Left cardiac atrium (tissue), 4 donors: Measurements from ENCODE around the gene TEPSIN. TPM values are rescaled to one million over a fixed set of nuclear protein-coding genes. Genes with fewer than 3 reads are reported as not detected.
A peak's percentile ranks its signal among the peaks of the same experiment; 100 is the strongest.

Experiments used
- ATAC-seq, 2 donors: fragments of 200-7000 bp; cut with Tn5 transposase; one replicate each; pipeline ENCODE4 v1.9.1; 2020; ENCODE audit warnings: mild to moderate bottlenecking in 2 of 2, moderate library complexity in 2 of 2
- DNase-seq: peaks from one replicate; pipeline ENCODE4 v3.0.0-alpha.2; 2020
- intact Hi-C, 2 donors: fragments of 100-400 bp; cut with DNase I; formaldehyde crosslinking; loops; one replicate each; pipeline versions ENCODE4 v1.14.1 to v1.15.1; 2022 to 2023
- total RNA-seq, 2 donors: library from RNA; stranded (reverse); fragmentation: NEBNext Ultra II Directional; extraction: Animal tissue kit (Norgen Biotek cat#: 25700); gene quantifications; one replicate each; pipeline ENCODE4 v1.2.1, GENCODE V29; 2021
- donor health status: DM: no; HTN: yes; CAD: no.
- donor health status: DM: no; HTN: yes; CAD: no; lungs with severe emphysema.
- donor health status: DM: yes; HTN: yes; CAD: no.
- donor health status: Dilated cardiomyopathy.

Gene TEPSIN
- total RNA-seq, 2 donors from 2014 or later = 12.7 to 14.0 TPM

- ATAC-seq (no peak), DNase-seq (no peak)
- intact Hi-C loops = loop anchor here (2.0 to 10.0 kb wide), 4 partner anchors 142 to 352 kb away; partner anchors contain the start of gene BAHCC1 (in 1 of the 2)
These were observed 13.6 kb upstream of the TEPSIN start for GRCh38 chr17:81252326-81252986.

- intact Hi-C loops = loop anchor here (2.0 to 10.0 kb wide), 4 partner anchors 143 to 353 kb away; partner anchors contain the start of gene BAHCC1 (in 1 of the 2)
- ATAC-seq = no peak
- no peak for DNase-seq
These were observed 12.9 kb upstream of the TEPSIN start for GRCh38 chr17:81251709-81252301.

GRCh38 chr17:81251094-81251708 is 12.3 kb upstream of the TEPSIN start:
- DNase-seq = no peak
- intact Hi-C loops = loop anchor here (5.0 to 10.0 kb wide), 3 partner anchors 144 to 354 kb away; partner anchors contain the start of gene BAHCC1 (in 1 of the 2)
- ATAC-seq = peak in 1 of 2 donors; percentile 2

GRCh38 chr17:81250286-81251093 is 11.6 kb upstream of the TEPSIN start:
- intact Hi-C loops = loop anchor here (5.0 to 10.0 kb wide), 3 partner anchors 144 to 354 kb away; partner anchors contain the start of gene BAHCC1 (in 1 of the 2)
- ATAC-seq (no peak), DNase-seq (no peak)

- intact Hi-C loops = loop anchor here (5.0 to 10.0 kb wide), 3 partner anchors 145 to 355 kb away; partner anchors contain the start of gene BAHCC1 (in 1 of the 2)
- ATAC-seq = no peak
These were observed 10.6 kb upstream of the TEPSIN start for GRCh38 chr17:81249223-81250040.

GRCh38 chr17:81248649-81249048 is 9.8 kb upstream of the TEPSIN start:
- ATAC-seq (no peak), DNase-seq (no peak)
- intact Hi-C loops = no loop called here

More at GRCh38 chr17:81249223-81250040, 10.6 kb upstream of the TEPSIN start:
- DNase-seq = no peak

- no peak for DNase-seq
- intact Hi-C loops = no loop called here
These were observed 8.6 kb upstream of the TEPSIN start for GRCh38 chr17:81247339-81247990.

GRCh38 chr17:81246679-81247338 is 8.0 kb upstream of the TEPSIN start:
- intact Hi-C loops = no loop called here
- no peak for DNase-seq
- ATAC-seq = no peak

More at GRCh38 chr17:81247339-81247990, 8.6 kb upstream of the TEPSIN start:
- no peak for ATAC-seq

- ATAC-seq (no peak), DNase-seq (no peak)
- intact Hi-C loops = no loop called here
These were observed 7.5 kb upstream of the TEPSIN start for GRCh38 chr17:81246343-81246670.

- no peak for DNase-seq
- ATAC-seq = no peak
- intact Hi-C loops = no loop called here
These were observed 6.9 kb upstream of the TEPSIN start for GRCh38 chr17:81245665-81246342.

- intact Hi-C loops = no loop called here
- ATAC-seq (no peak), DNase-seq (no peak)
These were observed 6.3 kb upstream of the TEPSIN start for GRCh38 chr17:81245024-81245664.

- intact Hi-C loops = loop anchor here in 1 of 2 donors (5.0 kb wide), 1 partner anchor 102 kb away; no protein-coding TSS in a partner anchor
- DNase-seq (no peak), ATAC-seq (no peak)
These were observed 5.6 kb upstream of the TEPSIN start for GRCh38 chr17:81244358-81245023.

GRCh38 chr17:81243333-81243664 is 4.4 kb upstream of the TEPSIN start:
- no peak for DNase-seq
- intact Hi-C loops = loop anchor here (2.0 to 5.0 kb wide), 2 partner anchors 98 to 101 kb away; no protein-coding TSS in a partner anchor
- no peak for ATAC-seq

- DNase-seq = no peak
- no peak for ATAC-seq
- intact Hi-C loops = loop anchor here (2.0 to 5.0 kb wide), 2 partner anchors 98 to 100 kb away; no protein-coding TSS in a partner anchor
These were observed 3.8 kb upstream of the TEPSIN start for GRCh38 chr17:81242421-81243332.
